NB4 (cell line): ENCODE measurements around the gene HS3ST2.

Source experiments
- DNase-seq: peaks from one replicate; pipeline ENCODE4 v3.0.0; 2010; ENCODE audit warnings: low read depth
- H3K4me3 ChIP-seq: one replicate; pipeline ENCODE4 v1.5.1; 2011; ENCODE audit warnings: mild to moderate bottlenecking, low read depth, low read length, moderate library complexity
- CTCF ChIP-seq: IDR thresholded peaks from one replicate; pipeline ENCODE4 v1.5.1; 2012; ENCODE audit warnings: low read depth, low read length
- MAX ChIP-seq: IDR thresholded peaks from 2 replicates; pipeline ENCODE4 v1.6.1; 2011; ENCODE audit warnings: low read depth, low read length
- MYC ChIP-seq: IDR thresholded peaks from 2 replicates; pipeline ENCODE4 v1.6.1; 2011; ENCODE audit warnings: low read depth, low read length
- POLR2A ChIP-seq: IDR thresholded peaks from 2 replicates; pipeline ENCODE4 v1.6.1; 2011; ENCODE audit warnings: mild to moderate bottlenecking; ENCODE audit not compliant: insufficient read length; ENCODE audit errors: extremely low read depth

Gene HS3ST2

DNA sequence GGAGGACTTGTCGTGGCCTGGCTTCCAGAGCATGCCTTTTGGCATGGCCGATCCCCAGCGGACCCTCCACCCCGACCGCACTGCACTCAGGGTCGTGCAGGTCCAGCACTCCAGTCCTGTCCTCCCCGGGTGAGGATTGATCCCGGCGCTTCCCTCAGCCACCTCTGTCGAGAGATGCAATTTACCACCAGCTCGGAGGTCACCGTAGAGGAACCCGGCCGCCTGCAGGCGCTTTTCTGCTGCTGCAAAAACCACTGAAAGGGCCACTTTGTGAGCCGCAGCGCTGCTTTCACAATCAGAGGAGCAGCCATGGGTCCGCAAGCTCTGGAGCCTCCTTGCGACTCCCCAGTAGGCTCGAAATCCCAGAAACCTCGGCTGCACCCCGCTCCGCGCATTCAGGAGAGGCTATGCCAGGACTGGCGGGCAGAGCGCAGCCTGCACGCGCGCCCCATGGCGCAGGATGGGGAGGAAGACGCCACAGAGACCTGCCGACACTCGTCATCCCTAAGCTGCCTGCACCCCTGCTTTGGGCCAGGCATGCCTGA is 134.2 kb downstream of the HS3ST2 start:
- TF ChIP-seq POLR2A (no peak), MYC (no peak), CTCF (no peak), MAX (no peak)
- DNase-seq, result peak; percentile 36
- H3K4me3 ChIP-seq, result no peak overlapping the region

DNA sequence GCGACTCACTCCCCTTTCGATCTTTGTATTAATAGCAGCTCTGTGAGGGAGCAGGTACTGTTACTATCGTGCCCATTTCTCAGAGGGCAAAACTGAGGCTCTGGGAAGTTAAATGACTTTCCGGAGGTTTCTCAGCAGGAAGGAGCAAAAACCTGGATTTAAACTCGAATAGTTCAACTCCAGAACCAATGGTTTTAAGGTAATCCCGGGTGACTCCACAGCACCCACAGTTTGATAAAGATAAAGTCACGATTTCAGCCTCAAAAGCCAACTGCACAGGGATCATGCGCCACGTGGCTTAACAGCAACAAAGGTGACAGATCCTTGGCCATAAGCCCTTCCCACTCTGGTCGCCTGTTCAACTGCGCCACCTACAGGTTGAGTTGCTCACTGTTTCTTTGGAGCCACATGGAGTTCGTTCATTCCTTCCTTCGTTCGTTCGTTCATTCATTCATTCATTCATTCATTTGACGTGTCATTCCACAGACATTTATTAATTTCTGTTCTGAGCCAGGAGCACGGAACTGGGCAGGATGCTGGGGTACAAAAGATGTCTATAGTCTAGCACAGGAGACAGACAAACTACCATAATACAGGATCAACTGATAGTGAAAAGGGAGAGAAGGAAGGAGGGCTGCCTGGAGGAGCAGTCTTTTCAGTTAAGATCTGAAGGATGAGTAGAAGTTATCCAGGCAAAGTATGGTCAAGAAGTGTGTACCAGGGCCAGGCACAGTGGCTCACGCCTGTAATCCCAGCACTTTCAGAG is 134.8 kb downstream of the HS3ST2 start:
- no peak overlapping the region for H3K4me3 ChIP-seq
- peak; percentile 78 for DNase-seq
- TF ChIP-seq MYC (peak; percentile 96), MAX (peak; percentile 99), POLR2A (no peak), CTCF (peak; percentile 71)

DNA sequence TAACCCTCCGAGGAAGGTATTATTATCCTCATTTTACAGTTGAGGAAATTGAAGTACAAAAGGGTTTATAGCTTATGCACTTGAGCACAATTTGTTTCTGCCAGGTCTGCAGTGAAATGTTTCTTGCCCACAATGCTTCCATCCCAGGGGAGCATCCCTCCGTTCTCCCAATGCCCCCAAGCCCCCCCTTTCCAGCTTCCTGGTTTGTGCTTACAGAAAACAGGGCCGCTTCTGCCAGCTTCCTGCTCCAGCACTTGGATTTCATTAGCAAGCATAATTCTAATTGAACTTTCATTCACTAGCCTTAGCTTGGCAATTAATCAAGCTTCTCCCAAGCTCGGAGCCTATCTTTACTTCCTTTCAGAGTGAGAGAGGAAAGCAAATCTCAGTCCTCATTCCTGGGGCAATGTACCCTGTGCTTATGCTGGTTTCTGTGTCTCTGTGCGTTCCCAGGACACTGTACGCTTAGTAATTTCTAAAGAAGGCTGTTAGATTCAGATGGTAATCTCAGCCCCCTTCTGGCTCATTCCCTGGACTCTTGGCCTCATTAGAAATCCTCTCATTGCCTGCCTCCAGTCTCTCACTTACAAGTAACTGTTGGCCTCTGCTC is 141.6 kb downstream of the HS3ST2 start:
- no peak for DNase-seq
- no peak overlapping the region for H3K4me3 ChIP-seq
- TF ChIP-seq MAX, result no peak
- TF ChIP-seq MYC, result no peak
- TF ChIP-seq CTCF, result no peak
- no peak for TF ChIP-seq POLR2A

- DNase-seq, result no peak
- TF ChIP-seq POLR2A (no peak), CTCF (no peak), MAX (no peak), MYC (no peak)
- no peak overlapping the region for H3K4me3 ChIP-seq
Observed at GRCh38 chr16:22961206-22961605, 147.2 kb downstream of the HS3ST2 start.

GRCh38 chr16:22962905-22963304 is 148.9 kb downstream of the HS3ST2 start:
- no peak for DNase-seq
- no peak overlapping the region for H3K4me3 ChIP-seq
- TF ChIP-seq POLR2A, result no peak
- TF ChIP-seq MAX, result no peak
- TF ChIP-seq CTCF, result no peak
- no peak for TF ChIP-seq MYC
